NCI-H146 treated with DMSO at 0.1 percent for 48 hours (cell line): ENCODE results near the gene ZBTB44.

ENCODE experiments used
- DNase-seq: peaks from one replicate; lab custom pipeline; 2025; ENCODE audit not compliant: unreplicated experiment; lab: John Stamatoyannopoulos, UW

The ZBTB44 gene

DNA sequence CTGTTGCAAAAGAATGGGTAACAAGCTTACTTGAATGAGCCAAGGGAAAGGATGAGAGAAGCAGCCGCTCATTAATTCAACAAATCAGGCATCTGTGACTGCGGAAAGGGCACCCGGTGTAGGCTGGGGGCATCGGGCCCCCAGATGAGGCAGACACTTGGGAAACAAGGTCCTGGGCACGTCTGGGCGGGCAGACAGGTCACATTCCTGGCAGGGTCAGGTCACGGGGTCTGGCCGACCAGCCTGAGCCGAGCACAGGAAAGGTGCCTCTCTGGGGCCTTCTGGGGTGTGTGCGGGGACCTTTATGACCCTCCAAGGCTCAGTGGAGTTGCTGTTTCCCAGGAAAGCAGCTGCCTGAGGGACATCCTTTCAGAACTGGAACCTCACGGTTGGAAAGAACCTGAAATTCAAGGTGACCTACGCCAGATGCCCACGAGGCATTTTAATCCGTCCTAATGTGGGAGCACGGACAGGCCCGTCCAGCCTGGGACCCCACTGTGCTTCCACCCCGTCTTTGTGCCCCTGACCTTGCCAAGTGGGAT is 98.1 kb downstream of the ZBTB44 start:
- DNase-seq: no peak

- no peak for DNase-seq
Measured at GRCh38 chr11:130216221-130216550, 98.5 kb downstream of the ZBTB44 start.

- no peak for DNase-seq
Measured at GRCh38 chr11:130215531-130216220, 99.0 kb downstream of the ZBTB44 start.

GRCh38 chr11:130214861-130215530 is 99.7 kb downstream of the ZBTB44 start:
- DNase-seq: no peak

GRCh38 chr11:130213979-130214281 is 100.8 kb downstream of the ZBTB44 start:
- DNase-seq: no peak

- DNase-seq: no peak
Measured at GRCh38 chr11:130213143-130213978, 101.4 kb downstream of the ZBTB44 start.

DNA sequence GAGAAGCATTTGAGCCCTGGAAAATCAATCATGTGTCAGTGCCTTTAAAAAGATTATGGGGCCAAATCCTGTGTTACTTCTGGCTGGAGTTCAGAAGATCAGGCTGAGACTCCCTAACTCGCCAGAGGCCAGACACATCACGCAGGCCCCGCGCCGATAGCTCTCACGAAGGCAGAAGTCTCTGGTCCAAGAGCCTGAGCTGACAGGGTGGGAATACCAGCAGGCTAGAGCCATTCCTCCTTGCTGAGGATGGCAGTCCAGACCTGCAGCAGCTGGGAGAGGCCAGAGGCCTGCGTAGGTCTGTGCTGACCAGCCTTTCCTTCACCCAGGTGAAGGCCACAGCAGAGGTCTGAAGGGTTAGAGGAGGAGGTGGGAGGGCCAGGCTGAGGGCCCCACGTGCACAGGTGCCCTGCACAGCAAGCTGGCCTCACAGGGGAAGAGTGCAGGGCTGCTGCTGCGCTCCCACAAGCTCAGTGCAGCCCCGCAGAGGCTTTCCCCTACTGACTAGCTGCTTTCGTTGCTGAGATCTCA is 102.2 kb downstream of the ZBTB44 start:
- no peak for DNase-seq

DNA sequence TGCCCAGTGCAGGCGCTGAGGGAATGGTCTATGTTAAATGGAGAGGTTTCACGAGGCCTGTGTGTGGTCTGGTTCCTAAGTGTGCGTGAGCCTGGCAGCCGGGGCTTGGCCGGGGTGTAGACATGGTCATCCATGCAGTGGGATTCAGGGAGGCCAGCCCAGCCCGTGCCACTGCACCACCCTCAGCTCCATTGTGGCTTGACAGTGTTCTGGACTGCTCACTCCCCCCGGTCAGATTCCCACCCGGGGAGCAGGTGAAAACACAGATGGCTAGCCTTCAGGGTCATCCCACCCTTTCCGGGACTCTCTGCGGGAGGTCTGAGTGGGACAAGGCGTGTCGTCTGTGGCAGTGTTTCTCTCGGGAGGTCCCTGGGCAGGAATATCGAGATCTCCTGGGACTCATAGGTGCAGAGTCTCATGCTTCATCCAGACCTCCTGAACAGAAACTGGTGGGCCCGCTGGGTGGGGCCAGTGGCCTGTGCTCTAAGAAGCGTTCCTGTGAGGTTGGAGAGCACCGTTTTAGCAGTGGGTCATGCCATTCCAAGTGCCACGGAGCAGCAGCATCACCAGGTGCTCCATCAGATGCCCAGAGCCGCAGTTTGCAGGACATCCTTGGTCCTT is 102.8 kb downstream of the ZBTB44 start:
- DNase-seq: no peak

DNA sequence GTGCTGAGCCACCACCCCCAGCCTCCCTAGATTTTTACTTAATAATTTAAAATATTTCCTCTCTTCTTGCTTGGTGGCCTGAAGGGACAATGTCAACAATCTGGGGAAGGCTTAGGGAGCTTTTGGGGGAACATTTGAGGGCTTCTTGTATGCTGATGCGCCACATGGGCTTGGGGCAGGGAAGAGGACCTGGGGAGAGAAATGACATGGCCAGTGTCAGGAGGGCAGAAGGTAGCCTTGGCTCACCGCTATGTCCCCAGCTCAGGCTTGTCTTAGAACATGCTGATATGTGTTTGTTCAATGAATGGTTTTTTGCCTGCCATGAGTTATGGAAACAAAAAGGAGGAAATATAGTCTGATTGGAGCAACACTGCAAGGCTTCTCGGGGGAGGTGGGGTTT is 103.6 kb downstream of the ZBTB44 start:
- no peak for DNase-seq

DNA sequence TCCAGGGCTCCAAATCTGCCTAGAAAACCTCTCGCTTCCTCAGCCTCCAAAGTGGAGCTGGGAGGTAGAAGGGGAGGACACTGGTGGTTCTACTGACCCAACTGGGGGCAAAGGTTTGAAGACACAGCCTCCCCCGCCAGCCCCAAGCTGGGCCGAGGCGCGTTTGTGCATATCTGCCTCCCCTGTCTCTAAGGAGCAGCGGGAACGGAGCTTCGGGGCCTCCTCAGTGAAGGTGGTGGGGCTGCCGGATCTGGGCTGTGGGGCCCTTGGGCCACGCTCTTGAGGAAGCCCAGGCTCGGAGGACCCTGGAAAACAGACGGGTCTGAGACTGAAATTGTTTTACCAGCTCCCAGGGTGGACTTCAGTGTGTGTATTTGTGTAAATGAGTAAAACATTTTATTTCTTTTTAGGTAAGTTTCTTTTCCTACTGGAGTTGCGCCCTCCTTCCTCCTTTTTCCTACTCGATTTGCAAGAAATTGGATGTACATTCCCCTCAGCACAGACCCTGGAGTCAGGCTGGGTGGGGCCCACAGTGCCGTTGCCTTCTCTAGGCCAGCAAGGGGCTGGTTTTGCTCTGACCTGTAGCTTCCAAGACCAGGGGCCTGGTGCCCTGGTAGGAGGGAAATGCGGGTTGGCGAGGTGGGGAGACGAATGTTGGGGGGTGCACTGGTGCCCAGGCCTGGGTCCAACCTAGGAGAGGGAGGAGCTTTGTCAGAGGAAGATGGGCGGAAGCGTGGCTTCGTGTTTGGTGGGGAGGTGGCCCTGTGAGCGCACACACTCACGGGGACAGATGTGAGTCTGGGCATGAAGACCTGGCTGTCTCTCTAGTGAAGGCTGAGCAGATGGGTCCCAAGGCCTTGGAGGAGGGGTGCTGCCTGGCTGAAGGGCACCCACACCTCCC is 104.5 kb downstream of the ZBTB44 start:
- no peak for DNase-seq

DNA sequence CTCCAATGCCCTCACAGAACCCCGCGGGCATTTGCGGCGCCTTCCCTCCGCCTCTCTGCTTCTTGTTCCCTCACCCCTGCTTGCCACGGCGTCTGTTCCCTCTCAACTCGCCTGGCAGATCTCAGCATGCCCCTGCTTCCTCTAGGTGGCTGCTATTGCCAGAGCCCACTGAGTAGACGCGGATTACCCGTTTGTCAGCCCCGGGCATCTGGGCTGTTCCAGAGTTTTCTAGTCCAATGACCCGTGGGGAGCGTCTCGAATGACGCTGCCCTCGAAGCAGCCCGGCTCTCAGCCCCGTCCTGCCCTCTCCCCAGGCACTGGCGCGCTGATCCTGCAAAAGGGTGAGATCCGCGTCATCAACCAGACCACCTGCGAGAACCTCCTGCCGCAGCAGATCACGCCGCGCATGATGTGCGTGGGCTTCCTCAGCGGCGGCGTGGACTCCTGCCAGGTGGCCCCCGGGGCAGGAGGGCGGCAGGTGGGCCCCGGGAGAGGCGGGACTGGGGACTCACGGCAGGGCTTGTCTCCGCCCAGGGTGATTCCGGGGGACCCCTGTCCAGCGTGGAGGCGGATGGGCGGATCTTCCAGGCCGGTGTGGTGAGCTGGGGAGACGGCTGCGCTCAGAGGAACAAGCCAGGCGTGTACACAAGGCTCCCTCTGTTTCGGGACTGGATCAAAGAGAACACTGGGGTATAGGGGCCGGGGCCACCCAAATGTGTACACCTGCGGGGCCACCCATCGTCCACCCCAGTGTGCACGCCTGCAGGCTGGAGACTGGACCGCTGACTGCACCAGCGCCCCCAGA is 105.4 kb downstream of the ZBTB44 start:
- no peak for DNase-seq

GRCh38 chr11:130208241-130209127 is 106.2 kb downstream of the ZBTB44 start:
- no peak for DNase-seq

GRCh38 chr11:130206141-130206540 is 108.6 kb downstream of the ZBTB44 start:
- DNase-seq: no peak

GRCh38 chr11:130204703-130205095 is 110.0 kb downstream of the ZBTB44 start:
- DNase-seq: no peak

- no peak for DNase-seq
Measured at GRCh38 chr11:130203766-130204702, 110.7 kb downstream of the ZBTB44 start.

- no peak for DNase-seq
Measured at GRCh38 chr11:130202818-130203689, 111.7 kb downstream of the ZBTB44 start.
